Fibroblast of the aortic adventitia (primary cell): ENCODE data around the gene STING1. TPM values are rescaled to one million over a fixed set of nuclear protein-coding genes. Genes with fewer than 3 reads are reported as not detected.
A peak's percentile ranks its signal among the peaks of the same experiment; 100 is the strongest.
"Not testable (repeated sequence)": the region's sequence is repeated elsewhere in the genome, so short reads cannot be mapped to it uniquely, and the experiment has no call there.

Experiments
- DNase-seq: peaks from one replicate; pipeline ENCODE4 v3.0.0-alpha.2; 2010; ENCODE audit warnings: low read depth
- H3K4me3 ChIP-seq: 2 replicates; pipeline ENCODE4 v1.5.1; 2011; ENCODE audit warnings: low read depth, mild to moderate bottlenecking, control low read depth, low read length, moderate library complexity
- CTCF ChIP-seq: IDR thresholded peaks from 2 replicates; pipeline ENCODE4 v1.5.1; 2011; ENCODE audit warnings: mild to moderate bottlenecking, low read length, control low read depth, inconsistent platforms; ENCODE audit not compliant: insufficient read depth
- total RNA-seq: library from RNA; depleted of rRNA; stranded (reverse); fragments of >200 nt; gene quantifications from 2 replicates; pipeline ENCODE4 v1.2.3, GENCODE V29; 2012; ENCODE audit warnings: low replicate concordance

Gene STING1
- 15.0 and 42.1 TPM in 2 replicates for total RNA-seq

DNA sequence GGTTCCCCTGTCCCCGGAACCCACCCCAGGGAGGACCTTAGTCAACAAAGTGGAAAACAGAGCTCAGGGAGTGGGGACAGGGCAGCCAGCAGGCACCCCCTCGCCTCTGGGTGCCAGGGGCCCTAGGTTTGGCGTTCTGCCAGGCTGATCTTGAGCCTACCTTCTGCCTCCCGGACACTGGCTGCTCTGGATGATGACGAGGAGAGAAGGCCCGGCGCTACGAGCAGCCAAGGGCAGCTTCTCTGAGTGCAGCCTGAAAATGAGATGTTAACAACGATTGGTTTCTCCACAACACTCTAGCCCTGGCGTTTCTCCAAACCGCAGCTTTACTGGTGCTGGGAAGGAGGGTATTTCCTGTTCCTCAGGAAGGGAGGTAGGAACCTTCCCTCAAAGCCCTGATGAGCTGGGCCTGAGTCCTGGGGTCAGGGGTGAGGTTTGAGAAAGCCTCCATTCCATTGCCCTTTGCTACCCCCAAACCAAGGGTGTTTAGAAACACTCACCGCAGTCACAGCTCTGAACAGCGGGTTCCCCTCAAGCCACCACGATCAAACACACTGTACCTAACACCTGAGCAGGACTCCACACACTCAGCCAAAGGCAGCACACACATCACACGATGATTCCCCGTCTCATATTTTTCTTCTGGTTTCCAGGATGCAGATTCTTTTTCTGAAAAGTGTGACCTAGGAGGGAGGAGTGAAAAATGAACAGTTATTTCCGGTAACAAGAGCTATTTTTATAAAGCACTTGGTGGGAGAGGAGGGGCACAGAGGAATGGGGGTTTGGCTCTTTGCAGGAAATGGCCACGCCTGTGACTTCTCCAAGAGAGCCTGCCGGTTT, at the start of gene STING1:
STING1 (minus strand) TSS at position 709 of the 840 bp plus-strand sequence. CDS start 1,054 bp downstream, outside the sequence.
- TF ChIP-seq CTCF = no peak
- H3K4me3 ChIP-seq = peak within 1 kb of the TSS; percentile 87
- DNase-seq = peak; percentile 98

DNA sequence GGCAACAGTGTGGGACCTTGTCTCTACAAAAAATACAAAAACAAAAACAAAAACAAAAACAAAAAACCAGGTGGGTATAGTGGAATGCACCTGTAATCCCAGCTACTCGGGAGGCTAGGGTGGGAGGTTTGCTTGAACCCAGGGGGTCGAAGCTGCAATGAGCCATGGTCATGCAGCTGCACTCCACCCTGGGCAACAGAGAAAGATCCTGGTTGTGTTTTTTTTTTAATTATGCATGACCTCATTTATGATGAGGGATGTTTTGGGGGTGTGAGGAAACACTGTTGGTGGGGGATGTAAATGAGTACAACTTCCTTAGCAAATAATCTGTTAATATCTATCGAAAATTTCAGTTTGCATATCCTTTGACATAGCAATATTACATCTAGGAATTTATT, 49.2 kb upstream of the STING1 start:
- no peak for TF ChIP-seq CTCF
- H3K4me3 ChIP-seq = no peak overlapping the region
- no peak for DNase-seq

- not testable (repeated sequence) for H3K4me3 ChIP-seq, DNase-seq
These were observed 47.5 kb upstream of the STING1 start for GRCh38 chr5:139530079-139530478.

- DNase-seq, H3K4me3 ChIP-seq: not testable (repeated sequence)
These were observed 46.1 kb upstream of the STING1 start for GRCh38 chr5:139528695-139529094.

DNA sequence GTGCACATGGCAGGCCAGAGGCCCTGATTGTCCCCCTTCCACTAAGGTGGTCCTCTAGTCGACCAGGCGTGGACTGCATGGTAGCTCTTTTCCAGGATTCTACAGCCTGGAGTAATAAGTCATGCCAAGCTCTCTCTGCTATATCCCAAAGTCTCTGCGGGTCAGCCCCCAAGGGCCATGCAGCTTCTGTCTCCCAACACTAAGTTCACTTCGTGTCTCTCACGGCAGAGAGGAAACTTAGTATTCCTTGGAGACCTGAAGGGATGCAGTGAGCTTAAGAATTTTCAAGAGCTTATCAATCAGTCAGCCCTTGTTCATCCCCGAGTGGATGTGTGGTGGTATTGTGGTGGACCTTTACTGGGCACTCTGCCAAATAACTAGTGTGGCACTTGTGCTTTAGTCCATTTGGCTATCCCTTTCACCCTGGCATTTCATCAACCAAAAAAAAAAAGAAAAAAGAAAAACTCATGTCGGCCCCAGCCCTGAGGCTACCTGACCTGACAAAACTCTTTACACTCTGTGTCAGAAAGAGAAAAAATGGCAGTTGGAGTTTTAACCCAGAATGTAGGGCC, 45.4 kb upstream of the STING1 start:
- not testable (repeated sequence) for DNase-seq, H3K4me3 ChIP-seq

GRCh38 chr5:139527090-139527470, 44.5 kb upstream of the STING1 start:
- H3K4me3 ChIP-seq, DNase-seq: not testable (repeated sequence)

DNA sequence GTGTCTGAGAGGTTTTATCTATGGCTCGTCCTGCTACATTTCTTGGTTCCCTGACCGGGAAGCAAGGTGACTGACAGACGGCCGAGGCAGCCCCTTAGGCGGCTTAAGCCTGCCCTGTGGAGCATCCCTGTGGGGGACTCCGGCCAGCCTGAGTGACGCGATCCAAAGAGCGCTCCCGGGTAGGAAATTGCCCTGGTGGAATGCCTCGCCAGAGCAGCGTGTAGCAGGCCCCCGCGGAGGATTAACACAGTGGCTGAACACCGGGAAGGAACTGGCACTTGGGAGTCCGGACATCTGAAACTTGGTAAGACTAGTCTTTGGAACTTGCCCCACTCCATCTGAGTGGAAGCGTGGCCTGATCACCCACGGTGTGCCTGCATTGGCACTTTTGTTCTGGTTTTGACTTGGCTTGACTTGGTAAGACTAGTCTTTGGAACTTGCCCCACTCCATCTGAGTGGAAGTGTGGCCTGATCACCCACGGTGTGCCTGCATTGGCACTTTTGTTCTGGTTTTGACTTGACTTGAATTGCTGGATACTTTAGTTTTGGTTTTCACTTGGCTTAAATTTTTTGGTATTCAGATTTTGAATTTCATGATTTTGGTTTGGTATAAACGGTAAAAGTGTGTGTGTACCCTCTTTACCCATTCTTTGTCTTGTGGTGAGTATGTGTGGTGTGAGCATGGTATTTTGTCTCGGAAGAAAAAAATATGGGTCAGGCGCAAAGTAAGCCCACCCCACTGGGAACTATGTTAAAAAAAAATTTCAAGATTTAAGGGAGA, 43.9 kb upstream of the STING1 start:
- not testable (repeated sequence) for DNase-seq, H3K4me3 ChIP-seq

GRCh38 chr5:139525586-139526308, 43.2 kb upstream of the STING1 start:
- not testable (repeated sequence) for DNase-seq, H3K4me3 ChIP-seq

- DNase-seq = no peak
- TF ChIP-seq CTCF = no peak
- H3K4me3 ChIP-seq = no peak overlapping the region
These were observed 42.5 kb upstream of the STING1 start for GRCh38 chr5:139524940-139525585.
